Natural killer cell (primary cell): Measurements from ENCODE around the gene MYL12A. TPM values are rescaled to one million over a fixed set of nuclear protein-coding genes. Genes with fewer than 3 reads are reported as not detected.
A peak's percentile ranks its signal among the peaks of the same experiment; 100 is the strongest.

Experiments used
- ATAC-seq, 3 donors: fragments of 150-1000 bp in 2 of 3; fragments of 200-7000 bp in 1 of 3; cut with Tn5 transposase; 1 replicate in 1 of 3; 2 replicates in 2 of 3; pipeline ENCODE4 v1.10.0; 2021; ENCODE audit warnings: mild to moderate bottlenecking in 2 of 3, moderate library complexity in 2 of 3
- DNase-seq, 2 donors: peaks; one replicate each; pipeline versions ENCODE4 v3.0.0 to v3.0.0-alpha.2; 2013 to 2021; ENCODE audit warnings: mixed read lengths in 1 of 2
- H3K27ac ChIP-seq: one replicate; pipeline ENCODE4 v1.5.1; 2013; ENCODE audit warnings: mild to moderate bottlenecking, low read length
- H3K27me3 ChIP-seq: one replicate; pipeline ENCODE4 v1.6.1; 2013; ENCODE audit warnings: low read length; ENCODE audit not compliant: control insufficient read depth, insufficient read depth
- H3K36me3 ChIP-seq: one replicate; pipeline ENCODE4 v1.6.1; 2013; ENCODE audit warnings: low read length; ENCODE audit not compliant: control insufficient read depth, insufficient read depth
- H3K4me1 ChIP-seq: one replicate; pipeline ENCODE4 v1.6.1; 2013; ENCODE audit warnings: low read length; ENCODE audit not compliant: control insufficient read depth, insufficient read depth
- H3K4me3 ChIP-seq: one replicate; pipeline ENCODE4 v1.5.1; 2013; ENCODE audit warnings: low read length
- H3K9me3 ChIP-seq: one replicate; pipeline ENCODE4 v1.6.1; 2013; ENCODE audit warnings: low read length; ENCODE audit not compliant: control insufficient read depth, insufficient read depth
- H3K27ac Mint-ChIP-seq, 2 donors: one replicate each; pipeline ENCODE4 v1.8.0; 2022; ENCODE audit warnings: mild to moderate bottlenecking in 2 of 2, mixed read lengths in 2 of 2, moderate library complexity in 1 of 2
- H3K27me3 Mint-ChIP-seq, 2 donors: one replicate each; pipeline ENCODE4 v1.8.0; 2022; ENCODE audit warnings: low read depth in 2 of 2, mixed read lengths in 2 of 2
- H3K36me3 Mint-ChIP-seq: one replicate; pipeline ENCODE4 v1.8.0; 2022; ENCODE audit warnings: mixed read lengths
- H3K4me1 Mint-ChIP-seq, 2 donors: one replicate each; pipeline ENCODE4 v1.8.0; 2022; ENCODE audit warnings: mixed read lengths in 2 of 2
- H3K4me3 Mint-ChIP-seq: one replicate; pipeline ENCODE4 v1.8.0; 2022; ENCODE audit warnings: mild to moderate bottlenecking, moderate library complexity, mixed read lengths
- H3K9me3 Mint-ChIP-seq, 2 donors: one replicate each; pipeline ENCODE4 v1.8.0; 2022; ENCODE audit warnings: mixed read lengths in 2 of 2
- WGBS: methylation state at CpG from one replicate; pipeline ENCODE4 v1.1.7; 2013; ENCODE audit warnings: missing lambda C conversion rate; ENCODE audit not compliant: insufficient coverage; 5-methylcytosine and 5-hydroxymethylcytosine counted together
- intact Hi-C: fragments of 100-400 bp; cut with micrococcal nuclease; formaldehyde crosslinking; loops from one replicate; pipeline ENCODE4 v1.14.2; 2022
- total RNA-seq, 4 donors: library from RNA; stranded (reverse); fragments of 120-200 nt in 1 of 4; gene quantifications; one replicate each; pipeline versions ENCODE4 v1.2.3 to v1.2.4, GENCODE V29; 2013 to 2022
- TF ChIP-seq, protein P1 (sequence below): fragments of 200-600 bp; IDR thresholded peaks from one replicate; pipeline ENCODE4 v1.8.0; 2022; ENCODE audit warnings: antibody characterized with exemption

The MYL12A gene
- total RNA-seq, 3 donors from 2014 or later (not counting 1 experiment from before 2014, with no cell fraction given): 532 to 652 (median 572) TPM

DNA sequence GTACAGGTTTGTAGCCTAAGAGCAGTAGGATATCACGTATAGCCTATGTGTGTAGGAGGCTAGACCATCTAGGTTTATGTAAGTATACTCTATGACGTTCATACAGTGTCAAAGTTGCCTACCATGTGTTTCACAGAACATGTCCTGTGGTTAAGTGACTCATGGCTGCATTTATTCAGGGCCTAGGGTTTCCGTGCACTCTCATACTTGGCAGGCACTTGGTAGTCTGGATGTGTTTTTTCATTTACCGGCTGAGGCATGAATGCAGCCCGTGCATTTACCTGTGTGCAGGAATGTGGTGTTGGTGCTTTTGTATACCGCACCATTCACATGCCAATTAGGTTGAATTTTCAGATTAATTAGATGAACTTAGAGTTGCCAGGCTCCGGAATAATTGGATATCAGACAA is 57.8 kb downstream of the MYL12A start:
- intact Hi-C loops: no loop called here
- ATAC-seq (peak; percentile 61 to 93 (median 90)), DNase-seq (peak in 1 of 2 donors; percentile 71)
- TF ChIP-seq, protein P1, sequence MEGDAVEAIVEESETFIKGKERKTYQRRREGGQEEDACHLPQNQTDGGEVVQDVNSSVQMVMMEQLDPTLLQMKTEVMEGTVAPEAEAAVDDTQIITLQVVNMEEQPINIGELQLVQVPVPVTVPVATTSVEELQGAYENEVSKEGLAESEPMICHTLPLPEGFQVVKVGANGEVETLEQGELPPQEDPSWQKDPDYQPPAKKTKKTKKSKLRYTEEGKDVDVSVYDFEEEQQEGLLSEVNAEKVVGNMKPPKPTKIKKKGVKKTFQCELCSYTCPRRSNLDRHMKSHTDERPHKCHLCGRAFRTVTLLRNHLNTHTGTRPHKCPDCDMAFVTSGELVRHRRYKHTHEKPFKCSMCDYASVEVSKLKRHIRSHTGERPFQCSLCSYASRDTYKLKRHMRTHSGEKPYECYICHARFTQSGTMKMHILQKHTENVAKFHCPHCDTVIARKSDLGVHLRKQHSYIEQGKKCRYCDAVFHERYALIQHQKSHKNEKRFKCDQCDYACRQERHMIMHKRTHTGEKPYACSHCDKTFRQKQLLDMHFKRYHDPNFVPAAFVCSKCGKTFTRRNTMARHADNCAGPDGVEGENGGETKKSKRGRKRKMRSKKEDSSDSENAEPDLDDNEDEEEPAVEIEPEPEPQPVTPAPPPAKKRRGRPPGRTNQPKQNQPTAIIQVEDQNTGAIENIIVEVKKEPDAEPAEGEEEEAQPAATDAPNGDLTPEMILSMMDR: no peak
- Mint-ChIP-seq H3K36me3 (no peaks in the 10 kb centered on the region), H3K27ac (no peak overlapping the region), H3K4me3 (no peak overlapping the region), H3K9me3 (no peaks in the 10 kb centered on the region), H3K4me1 (no peaks in the 10 kb centered on the region), H3K27me3 (peaks cover 20 to 25% of the 10 kb centered on the region in 2 donors)
- Histone ChIP-seq H3K4me1 (no peaks in the 10 kb centered on the region), H3K9me3 (no peaks in the 10 kb centered on the region), H3K27ac (no peak overlapping the region), H3K4me3 (no peak overlapping the region), H3K36me3 (no peaks in the 10 kb centered on the region), H3K27me3 (peaks cover 5% of the 10 kb centered on the region)
- WGBS: 68% methylated on average over 7 of the region's 7 CpGs

Other genes with a start within 250 kb of the MYL12A start
- 10 to 100 TPM; 32.9 to 58.8 (median 57.1) TPM for gene LPIN2, start 234.7 kb upstream of the MYL12A start, total RNA-seq
- gene MYOM1, start 27.8 kb upstream of the MYL12A start, total RNA-seq: 1 to 10 TPM; 1.7 to 5.8 (median 3.0) TPM
- gene MYL12B, start 14.3 kb downstream of the MYL12A start, total RNA-seq: 100 to 1,000 TPM; 204 to 214 (median 210) TPM
- 10 to 100 TPM; 57.5 to 74.7 (median 60.4) TPM for gene TGIF1, start 202.4 kb downstream of the MYL12A start, total RNA-seq